HCT116 (cell line): Measurements from ENCODE around the gene GPC1. TPM values are rescaled to one million over a fixed set of nuclear protein-coding genes. Genes with fewer than 3 reads are reported as not detected.

Experiments
- ATAC-seq: fragments of 200-7000 bp; cut with Tn5 transposase; 2 replicates; pipeline ENCODE4 v1.9.1; 2020; ENCODE audit warnings: mild to moderate bottlenecking, moderate library complexity
- BruUV-seq: library from RNA; stranded (reverse); fragments of 400-500 nt; replicated peaks from 2 replicates; lab custom pipeline; 2021; lab: Mats Ljungman, UMichigan
- CTCF ChIA-PET: fragments of 300-600 bp; sonication (Branson Sonifier 250); formaldehyde crosslinking; loops from one replicate; lab custom pipeline; 2021; ENCODE audit warnings: antibody characterized with exemption; lab: Charles Lee
- POLR2A ChIA-PET: fragments of 300-600, 350-600 bp; sonication (Branson Sonifier 250); formaldehyde crosslinking; loops from one replicate; lab custom pipeline; 2021; ENCODE audit warnings: antibody characterized with exemption; lab: Charles Lee
- RAD21 ChIA-PET, 2 experiments: fragments of 300-600 bp; sonication (Branson Sonifier 250); formaldehyde crosslinking; loops; one replicate each; lab custom pipeline; 2023; ENCODE audit warnings: low total read pairs in 2 of 2; ENCODE audit not compliant: uncharacterized antibody in 2 of 2, unreplicated experiment in 2 of 2, low non-redundant PET in 1 of 2; lab: Charles Lee
- DNase-seq: peaks from one replicate; pipeline ENCODE4 v3.0.0-alpha.2; 2010; ENCODE audit warnings: low read depth, low spot score
- H2AFZ ChIP-seq: fragments of 200-600 bp; shearing (Covaris generic), sonication (generic); 2 replicates; pipeline ENCODE4 v1.6.1; 2017; ENCODE audit warnings: low read depth, mixed run types, mixed read lengths, antibody characterized with exemption, low read length; ENCODE audit not compliant: poor library complexity, severe bottlenecking
- H3K27ac ChIP-seq: 2 replicates; pipeline ENCODE4 v1.5.1; 2012; ENCODE audit warnings: low read depth, low read length
- H3K27me3 ChIP-seq: fragments of 200-600 bp; sonication (generic); 2 replicates; pipeline ENCODE4 v1.6.1; 2016; ENCODE audit warnings: mixed run types, low read length, mixed read lengths; ENCODE audit not compliant: insufficient read depth
- H3K36me3 ChIP-seq, 2 experiments: fragments of 200-500 bp in 1 of 2; fragments of 200-600 bp in 1 of 2; sonication (Bioruptor generic) in 1 of 2; sonication (generic) in 1 of 2; 2 replicates each; pipeline versions ENCODE4 v1.5.1 to v1.6.1; 2014 to 2016; ENCODE audit warnings: low read length in 2 of 2, inconsistent platforms in 1 of 2, mixed read lengths in 1 of 2, mixed run types in 1 of 2; ENCODE audit not compliant: insufficient read depth in 2 of 2, control insufficient read depth in 1 of 2
- H3K4me1 ChIP-seq, 2 experiments: fragments of 200-600 bp in 1 of 2; sonication (generic) in 1 of 2; 2 replicates each; pipeline versions ENCODE4 v1.5.1 to v1.6.1; 2012 to 2017; ENCODE audit warnings: low read length in 2 of 2, inconsistent platforms in 1 of 2, mild to moderate bottlenecking in 1 of 2, mixed read lengths in 1 of 2, mixed run types in 1 of 2, moderate library complexity in 1 of 2; ENCODE audit not compliant: insufficient read depth in 2 of 2, control insufficient read depth in 1 of 2
- H3K4me2 ChIP-seq: fragments of 200-600 bp; sonication (generic); 2 replicates; pipeline ENCODE4 v1.6.1; 2017; ENCODE audit warnings: mixed run types, low read length, mixed read lengths
- H3K4me3 ChIP-seq, 2 experiments: fragments of 200-600 bp in 1 of 2; sonication (generic) in 1 of 2; replicated peaks in 1 of 2; 2 replicates each; pipeline ENCODE4 v1.5.1; 2011 to 2016; ENCODE audit warnings: low read length in 2 of 2, control low read depth in 1 of 2, low read depth in 1 of 2, mild to moderate bottlenecking in 1 of 2, mixed read lengths in 1 of 2, mixed run types in 1 of 2
- H3K79me2 ChIP-seq: fragments of 200-600 bp; sonication (generic); 2 replicates; pipeline ENCODE4 v1.6.1; 2017; ENCODE audit warnings: mild to moderate bottlenecking, mixed run types, low read length, moderate library complexity, mixed read lengths; ENCODE audit not compliant: insufficient read depth
- H3K9ac ChIP-seq: fragments of 200-600 bp; sonication (generic); 2 replicates; pipeline ENCODE4 v1.6.1; 2016; ENCODE audit warnings: low read length, mixed read lengths
- H3K9me2 ChIP-seq: fragments of 200-600 bp; sonication (generic), shearing (Covaris generic); 2 replicates; pipeline ENCODE4 v1.6.1; 2017; ENCODE audit warnings: mixed run types, mild to moderate bottlenecking, moderate library complexity; ENCODE audit not compliant: insufficient read depth
- H3K9me3 ChIP-seq, 2 experiments: fragments of 200-500 bp in 1 of 2; fragments of 200-600 bp in 1 of 2; sonication (Bioruptor generic) in 1 of 2; sonication (generic) in 1 of 2; 2 replicates each; pipeline ENCODE4 v1.6.1; 2014 to 2017; ENCODE audit warnings: low read length in 2 of 2, mixed read lengths in 2 of 2, inconsistent platforms in 1 of 2, low read depth in 1 of 2, mild to moderate bottlenecking in 1 of 2, mixed run types in 1 of 2, moderate library complexity in 1 of 2; ENCODE audit not compliant: control insufficient read depth in 1 of 2, insufficient read depth in 1 of 2
- H4K20me1 ChIP-seq: fragments of 200-600 bp; sonication (generic), shearing (Covaris generic); 2 replicates; pipeline ENCODE4 v1.6.1; 2017; ENCODE audit warnings: mixed run types, mild to moderate bottlenecking, moderate library complexity; ENCODE audit not compliant: insufficient read depth
- EGR1 ChIP-seq: IDR thresholded peaks from 2 replicates; pipeline ENCODE4 v1.6.1; 2012; ENCODE audit warnings: low read depth
- ELF1 ChIP-seq: IDR thresholded peaks from 2 replicates; pipeline ENCODE4 v1.6.1; 2012; ENCODE audit warnings: low read depth, borderline replicate concordance
- EZH2 ChIP-seq: fragments of 200-600 bp; sonication (generic); IDR thresholded peaks from 2 replicates; pipeline ENCODE4 v1.6.1; 2017; ENCODE audit warnings: antibody characterized with exemption, mixed run types
- JUND ChIP-seq: IDR thresholded peaks from 2 replicates; pipeline ENCODE4 v1.6.1; 2012
- MAX ChIP-seq: IDR thresholded peaks from 2 replicates; pipeline ENCODE4 v1.6.1; 2012
- POLR2AphosphoS5 ChIP-seq: IDR thresholded peaks from 2 replicates; pipeline ENCODE4 v1.6.1; 2011; ENCODE audit warnings: mild to moderate bottlenecking, low read depth, low read length, moderate library complexity
- RAD21 ChIP-seq: IDR thresholded peaks from 2 replicates; pipeline ENCODE4 v1.6.1; 2012; ENCODE audit warnings: low read depth, mild to moderate bottlenecking
- SIN3A ChIP-seq: IDR thresholded peaks from 2 replicates; pipeline ENCODE4 v1.6.1; 2012; ENCODE audit warnings: low read depth
- SP1 ChIP-seq: IDR thresholded peaks from 2 replicates; pipeline ENCODE4 v1.6.1; 2012; ENCODE audit warnings: low read depth
- ZBTB33 ChIP-seq: IDR thresholded peaks from 2 replicates; pipeline ENCODE4 v1.6.1; 2011; ENCODE audit warnings: mild to moderate bottlenecking, low read length, moderate library complexity; ENCODE audit not compliant: insufficient replicate concordance; ENCODE audit errors: extremely low read depth
- ZFX ChIP-seq: fragments of 450-650 bp; IDR thresholded peaks from 2 replicates; pipeline ENCODE4 v1.6.1; 2017
- ZNF274 ChIP-seq: fragments of 200-500 bp; sonication (Bioruptor generic); IDR thresholded peaks from 2 replicates; pipeline ENCODE4 v1.6.1; 2014; ENCODE audit warnings: mild to moderate bottlenecking, low read depth, low read length, inconsistent platforms
- intact Hi-C: fragments of 100-400 bp; cut with micrococcal nuclease; formaldehyde crosslinking; loops from 2 replicates; pipeline ENCODE4 v1.10.0; 2022
- total RNA-seq: library from RNA; stranded (reverse); gene quantifications from one replicate; pipeline ENCODE4 v1.2.1, GENCODE V29; 2021; ENCODE audit not compliant: unreplicated experiment
- TF ChIP-seq, protein P1 (sequence below): IDR thresholded peaks from 2 replicates; pipeline ENCODE4 v1.6.1; 2012
- TF ChIP-seq, protein P2 (sequence below): IDR thresholded peaks from 2 replicates; pipeline ENCODE4 v1.6.1; 2012; ENCODE audit warnings: low read depth

Gene GPC1
- total RNA-seq, 1 experiment from 2014 or later = 79.1 TPM

DNA sequence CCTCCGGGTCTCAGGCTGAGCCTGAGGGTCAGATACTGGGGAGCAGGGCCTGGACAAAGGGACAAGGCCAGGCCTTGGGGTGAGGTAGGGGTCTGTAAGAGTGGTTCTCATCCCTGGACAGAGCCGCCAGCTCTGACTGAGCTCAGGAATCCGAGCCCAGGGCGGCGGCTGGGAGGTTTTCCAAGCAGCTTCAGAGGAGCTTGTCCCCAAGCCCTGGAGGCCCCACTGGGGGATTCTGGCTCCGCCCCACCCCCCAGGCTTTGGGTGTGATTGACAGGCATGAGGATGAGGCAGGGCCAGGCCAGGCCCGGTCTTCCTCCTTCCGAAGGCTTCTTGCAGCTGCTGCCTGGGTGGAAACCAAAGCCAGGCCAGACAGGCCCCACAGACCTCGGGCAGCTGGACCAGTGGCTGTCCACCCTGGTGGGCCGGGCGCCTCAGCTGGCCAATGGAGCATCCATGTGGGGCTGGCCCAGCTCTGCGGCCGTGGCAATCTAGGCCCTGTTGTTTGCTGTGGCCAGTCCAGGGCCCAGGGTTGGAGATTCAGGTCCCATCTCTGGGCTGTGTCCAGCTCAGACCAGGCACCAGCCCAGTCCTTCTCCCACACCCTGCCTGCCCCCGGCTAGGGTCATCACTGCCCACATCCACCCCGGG is 23.1 kb upstream of the GPC1 start:
- intact Hi-C loops = no loop called here
- CTCF ChIA-PET = no interaction called here

More for the DNA sequence above, 23.1 kb upstream of the GPC1 start:
- Histone ChIP-seq H3K9me2 (no peaks in the 10 kb centered on the region), H3K9ac (no peak overlapping the region), H4K20me1 (no peaks in the 10 kb centered on the region), H3K4me1 (no peaks in the 10 kb centered on the region), H2AFZ (no peak overlapping the region), H3K4me3 (no peak overlapping the region), H3K36me3 (no peaks in the 10 kb centered on the region), H3K79me2 (no peaks in the 10 kb centered on the region), H3K9me3 (no peaks in the 10 kb centered on the region), H3K27me3 (no peaks in the 10 kb centered on the region), H3K27ac (no peak overlapping the region), H3K4me2 (no peak overlapping the region)
- no peak for ATAC-seq
- TF ChIP-seq, protein P1, sequence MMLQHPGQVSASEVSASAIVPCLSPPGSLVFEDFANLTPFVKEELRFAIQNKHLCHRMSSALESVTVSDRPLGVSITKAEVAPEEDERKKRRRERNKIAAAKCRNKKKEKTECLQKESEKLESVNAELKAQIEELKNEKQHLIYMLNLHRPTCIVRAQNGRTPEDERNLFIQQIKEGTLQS = no peak
- TF ChIP-seq EZH2 (no peak), RAD21 (no peak), SIN3A (no peak), ELF1 (no peak), ZBTB33 (no peak), ZFX (no peak), EGR1 (no peak), POLR2AphosphoS5 (no peak), ZNF274 (no peak), JUND (no peak), MAX (no peak), SP1 (no peak)
- TF ChIP-seq, protein P2, sequence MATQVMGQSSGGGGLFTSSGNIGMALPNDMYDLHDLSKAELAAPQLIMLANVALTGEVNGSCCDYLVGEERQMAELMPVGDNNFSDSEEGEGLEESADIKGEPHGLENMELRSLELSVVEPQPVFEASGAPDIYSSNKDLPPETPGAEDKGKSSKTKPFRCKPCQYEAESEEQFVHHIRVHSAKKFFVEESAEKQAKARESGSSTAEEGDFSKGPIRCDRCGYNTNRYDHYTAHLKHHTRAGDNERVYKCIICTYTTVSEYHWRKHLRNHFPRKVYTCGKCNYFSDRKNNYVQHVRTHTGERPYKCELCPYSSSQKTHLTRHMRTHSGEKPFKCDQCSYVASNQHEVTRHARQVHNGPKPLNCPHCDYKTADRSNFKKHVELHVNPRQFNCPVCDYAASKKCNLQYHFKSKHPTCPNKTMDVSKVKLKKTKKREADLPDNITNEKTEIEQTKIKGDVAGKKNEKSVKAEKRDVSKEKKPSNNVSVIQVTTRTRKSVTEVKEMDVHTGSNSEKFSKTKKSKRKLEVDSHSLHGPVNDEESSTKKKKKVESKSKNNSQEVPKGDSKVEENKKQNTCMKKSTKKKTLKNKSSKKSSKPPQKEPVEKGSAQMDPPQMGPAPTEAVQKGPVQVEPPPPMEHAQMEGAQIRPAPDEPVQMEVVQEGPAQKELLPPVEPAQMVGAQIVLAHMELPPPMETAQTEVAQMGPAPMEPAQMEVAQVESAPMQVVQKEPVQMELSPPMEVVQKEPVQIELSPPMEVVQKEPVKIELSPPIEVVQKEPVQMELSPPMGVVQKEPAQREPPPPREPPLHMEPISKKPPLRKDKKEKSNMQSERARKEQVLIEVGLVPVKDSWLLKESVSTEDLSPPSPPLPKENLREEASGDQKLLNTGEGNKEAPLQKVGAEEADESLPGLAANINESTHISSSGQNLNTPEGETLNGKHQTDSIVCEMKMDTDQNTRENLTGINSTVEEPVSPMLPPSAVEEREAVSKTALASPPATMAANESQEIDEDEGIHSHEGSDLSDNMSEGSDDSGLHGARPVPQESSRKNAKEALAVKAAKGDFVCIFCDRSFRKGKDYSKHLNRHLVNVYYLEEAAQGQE = no peak
- ChIA-PET POLR2A (no interaction called here), RAD21 (no interaction called here)
- no TSS peak for BruUV-seq
- no peak for DNase-seq
